Activated naive CD8-positive, alpha-beta T cell treated with anti-CD3 and anti-CD28 coated beads, Interleukin-2, amount 10 ng/mL, durations not matched to agents 7 days and 5 days (primary cell): ENCODE results near the gene CENPA. TPM values are rescaled to one million over a fixed set of nuclear protein-coding genes. Genes with fewer than 3 reads are reported as not detected.
A peak's percentile ranks its signal among the peaks of the same experiment; 100 is the strongest.
"Not testable (repeated sequence)": the region's sequence is repeated elsewhere in the genome, so short reads cannot be mapped to it uniquely, and the experiment has no call there.

ENCODE experiments used
- ATAC-seq: fragments of 150-1000 bp; cut with Tn5 transposase; one replicate; pipeline ENCODE4 v1.10.0; 2021; ENCODE audit warnings: low read depth, moderate library complexity
- POLR2A ChIA-PET: fragments of 350-600 bp; sonication (Branson Sonifier 250); formaldehyde crosslinking; loops from one replicate; lab custom pipeline; 2021; ENCODE audit warnings: antibody characterized with exemption; lab: Charles Lee
- DNase-seq: peaks from one replicate; pipeline ENCODE4 v3.0.0; 2021
- H3K27ac Mint-ChIP-seq: one replicate; pipeline ENCODE4 v1.8.0; 2022; ENCODE audit warnings: mild to moderate bottlenecking, mixed read lengths
- H3K27me3 Mint-ChIP-seq: one replicate; pipeline ENCODE4 v1.8.0; 2022; ENCODE audit warnings: mild to moderate bottlenecking, moderate library complexity, mixed read lengths
- H3K36me3 Mint-ChIP-seq: one replicate; pipeline ENCODE4 v1.8.0; 2021; ENCODE audit warnings: mild to moderate bottlenecking, mixed read lengths
- H3K4me1 Mint-ChIP-seq: one replicate; pipeline ENCODE4 v1.8.0; 2021; ENCODE audit warnings: mixed read lengths
- H3K4me3 Mint-ChIP-seq: one replicate; pipeline ENCODE4 v1.8.0; 2022; ENCODE audit warnings: mild to moderate bottlenecking, moderate library complexity, mixed read lengths
- H3K9me3 Mint-ChIP-seq: one replicate; pipeline ENCODE4 v1.8.0; 2021; ENCODE audit warnings: mixed read lengths
- total RNA-seq, 2 experiments: library from RNA; stranded (reverse); gene quantifications; one replicate each; pipeline ENCODE4 v1.2.3, GENCODE V29; 2021

CENPA gene
- 10 to 100 TPM; 30.5 to 34.4 TPM for total RNA-seq

- peak; percentile 92 for DNase-seq
- peaks cover 4% of the 10 kb centered on the region for H3K9me3 Mint-ChIP-seq
- H3K27me3 Mint-ChIP-seq: no peaks in the 10 kb centered on the region
- POLR2A ChIA-PET: interaction anchor here (0.5 to 2.6 kb wide), 8 partner anchors 11 to 1361 kb away, joined by 3 to 10 read pairs (median 6); partner anchors contain the start of gene SLC35F6
- H3K4me3 Mint-ChIP-seq: peak within 1 kb of the TSS; percentile 95
- H3K36me3 Mint-ChIP-seq: peaks cover 37% of the 10 kb centered on the region
- H3K27ac Mint-ChIP-seq: peak within 1 kb of the TSS; percentile 86
- peak; percentile 100 for ATAC-seq
- peaks cover 30% of the 10 kb centered on the region for H3K4me1 Mint-ChIP-seq
These were observed at the start of gene CENPA for GRCh38 chr2:26785431-26786206. CENPA (plus strand) TSS chr2:26786056; CDS start chr2:26786197, 141 bp downstream.

- Mint-ChIP-seq H3K9me3 (no peaks in the 10 kb centered on the region), H3K4me1 (peaks cover 16% of the 10 kb centered on the region), H3K27ac (no peak overlapping the region), H3K36me3 (no peaks in the 10 kb centered on the region), H3K27me3 (peaks cover 6% of the 10 kb centered on the region), H3K4me3 (no peak overlapping the region)
- ATAC-seq (no peak), DNase-seq (no peak)
- POLR2A ChIA-PET: no interaction called here
These were observed 48.6 kb upstream of the CENPA start for GRCh38 chr2:26737221-26737620.

- DNase-seq (no peak), ATAC-seq (no peak)
- Mint-ChIP-seq H3K36me3 (no peaks in the 10 kb centered on the region), H3K27me3 (peaks cover 4% of the 10 kb centered on the region), H3K4me1 (peaks cover 16% of the 10 kb centered on the region), H3K4me3 (no peak overlapping the region), H3K27ac (no peak overlapping the region), H3K9me3 (no peaks in the 10 kb centered on the region)
- POLR2A ChIA-PET: no interaction called here
These were observed 47.4 kb upstream of the CENPA start for GRCh38 chr2:26738481-26738880.

DNA sequence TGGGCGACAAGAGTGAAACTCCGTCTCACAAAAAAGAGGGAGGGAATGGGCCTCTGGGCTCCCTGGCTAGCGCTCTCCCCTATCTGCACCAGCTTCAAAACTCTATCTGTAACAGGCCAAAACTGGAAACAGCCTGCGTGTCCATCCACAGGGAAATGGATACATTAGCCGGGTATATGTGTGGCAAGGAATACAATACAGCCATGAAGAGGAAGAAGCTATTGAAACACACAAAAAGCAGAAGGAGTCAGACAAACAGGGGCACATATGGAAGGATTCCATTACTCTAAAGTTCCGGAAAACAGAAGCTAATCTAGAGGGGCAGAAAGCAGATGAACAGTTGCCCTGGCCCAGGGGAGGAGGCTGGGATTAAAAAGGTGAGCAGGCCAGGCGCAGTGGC, 46.3 kb upstream of the CENPA start:
- no peak overlapping the region for H3K27ac Mint-ChIP-seq

DNA sequence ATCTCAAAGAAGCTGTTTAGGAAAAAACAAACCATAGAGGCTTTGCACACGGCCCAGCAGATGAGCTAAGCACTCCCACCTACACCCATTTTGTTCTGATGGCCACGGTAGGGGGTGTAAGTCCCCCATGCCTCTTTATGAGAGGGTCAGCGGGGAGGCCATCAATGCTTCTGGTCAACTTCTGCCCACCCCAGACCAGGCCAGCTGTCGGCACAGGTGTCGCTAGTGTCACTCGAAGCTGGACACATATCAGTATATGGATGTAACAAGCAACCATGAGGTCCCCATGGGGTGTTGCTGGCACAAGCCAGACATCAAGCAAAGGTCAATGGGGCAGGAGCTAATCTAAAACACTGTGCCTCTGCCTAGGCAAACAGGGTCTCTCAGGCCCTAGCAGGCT, 45.5 kb upstream of the CENPA start:
- Mint-ChIP-seq H3K4me3 (no peak overlapping the region), H3K27me3 (peaks cover 2% of the 10 kb centered on the region), H3K9me3 (no peaks in the 10 kb centered on the region), H3K4me1 (peaks cover 16% of the 10 kb centered on the region), H3K36me3 (no peaks in the 10 kb centered on the region), H3K27ac (no peak overlapping the region)
- no peak for DNase-seq
- POLR2A ChIA-PET: no interaction called here
- no peak for ATAC-seq

More for the DNA sequence above, 46.3 kb upstream of the CENPA start:
- Mint-ChIP-seq H3K27me3 (peaks cover 2% of the 10 kb centered on the region), H3K4me3 (no peak overlapping the region), H3K36me3 (no peaks in the 10 kb centered on the region), H3K4me1 (peaks cover 16% of the 10 kb centered on the region), H3K9me3 (no peaks in the 10 kb centered on the region)
- ATAC-seq: no peak
- POLR2A ChIA-PET: no interaction called here
- no peak for DNase-seq

DNA sequence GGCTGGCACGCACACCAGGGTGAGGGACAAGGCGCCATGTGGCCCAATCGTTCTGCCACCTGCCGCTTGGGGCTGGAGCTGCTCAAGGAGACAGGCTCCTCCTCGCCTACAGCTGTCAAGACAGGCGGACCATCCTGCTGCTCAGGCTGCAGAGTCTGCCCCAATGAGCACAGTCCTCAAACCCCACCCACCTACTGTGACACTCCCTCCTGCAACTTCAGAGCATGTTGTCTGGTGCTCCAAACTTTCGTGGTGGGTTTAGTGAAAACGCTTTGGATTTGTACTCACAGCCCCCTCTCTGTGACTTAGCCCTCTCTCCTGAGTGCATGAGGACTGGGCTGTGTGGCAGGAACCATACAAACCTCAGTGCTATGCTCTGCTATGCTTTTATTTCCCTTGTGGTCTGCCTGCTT, 45.0 kb upstream of the CENPA start:
- POLR2A ChIA-PET: no interaction called here
- Mint-ChIP-seq H3K9me3 (no peaks in the 10 kb centered on the region), H3K4me1 (peaks cover 16% of the 10 kb centered on the region)

DNA sequence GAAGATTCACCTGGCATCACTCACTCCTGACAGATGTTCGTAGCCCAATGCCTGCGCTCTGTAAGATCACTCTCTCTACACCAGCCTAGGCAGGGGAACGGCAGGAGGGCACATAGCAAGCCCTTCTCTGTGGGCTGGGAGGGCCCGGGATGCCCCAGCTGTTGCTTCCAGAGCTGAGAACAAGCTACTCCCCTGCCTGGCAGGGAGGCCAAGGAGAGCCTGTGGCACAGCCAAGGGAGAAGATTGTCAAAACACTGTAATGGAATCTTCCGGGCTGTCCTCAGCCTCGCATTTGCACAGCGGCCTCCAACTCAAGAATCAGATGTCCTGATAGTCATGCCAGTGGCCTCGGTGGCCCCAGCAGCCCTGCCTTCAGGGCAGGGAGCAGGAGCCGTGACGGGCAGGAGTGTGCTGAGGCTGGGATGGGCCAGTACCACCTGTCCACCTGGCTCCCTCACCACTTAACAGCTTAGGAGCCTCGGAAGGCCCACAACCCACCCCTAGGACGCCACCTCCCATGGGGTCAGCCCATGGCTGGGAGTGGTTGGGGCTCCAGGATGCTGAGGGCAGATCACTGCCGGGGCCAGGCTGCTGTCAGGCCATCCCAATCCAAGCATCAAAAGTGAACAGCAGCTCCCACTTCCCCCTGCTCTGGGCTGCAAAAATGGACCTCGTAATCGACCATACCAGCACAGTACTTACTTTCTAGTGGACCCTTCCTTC, 43.6 kb upstream of the CENPA start:
- no peak overlapping the region for H3K4me3 Mint-ChIP-seq
- peaks cover 2% of the 10 kb centered on the region for H3K27me3 Mint-ChIP-seq
- DNase-seq (no peak), ATAC-seq (no peak)
- no peaks in the 10 kb centered on the region for H3K9me3 Mint-ChIP-seq
- POLR2A ChIA-PET: no interaction called here
- H3K27ac Mint-ChIP-seq: no peak overlapping the region
- H3K4me1 Mint-ChIP-seq: peaks cover 16% of the 10 kb centered on the region
- no peaks in the 10 kb centered on the region for H3K36me3 Mint-ChIP-seq

More for the DNA sequence above, 45.0 kb upstream of the CENPA start:
- peak overlapping the region; percentile 70 for H3K27ac Mint-ChIP-seq
- DNase-seq: peak; percentile 58
- H3K4me3 Mint-ChIP-seq: peak overlapping the region; percentile 54
- peaks cover 2% of the 10 kb centered on the region for H3K27me3 Mint-ChIP-seq
- H3K36me3 Mint-ChIP-seq: no peaks in the 10 kb centered on the region
- peak; percentile 93 for ATAC-seq

DNA sequence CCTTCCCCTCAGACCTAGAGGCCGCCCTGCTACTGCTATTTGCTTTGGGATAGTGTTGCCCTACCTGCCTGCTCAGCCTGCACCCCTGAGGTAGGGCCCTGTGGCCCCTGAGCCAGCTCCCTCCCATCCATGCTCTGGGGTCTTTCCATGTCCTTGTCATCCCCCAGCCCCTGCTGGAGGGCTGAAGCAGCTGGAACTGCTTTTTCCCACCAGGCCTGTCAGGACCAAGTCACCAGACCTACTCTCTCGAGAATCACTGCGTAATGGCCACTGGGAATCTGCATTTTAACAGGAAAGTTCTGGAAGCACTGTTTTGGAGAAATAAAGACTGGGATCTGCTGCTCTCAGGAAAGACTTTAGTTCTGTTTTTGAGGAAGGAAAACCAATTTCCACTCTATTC, 42.0 kb upstream of the CENPA start:
- POLR2A ChIA-PET: no interaction called here
- H3K4me3 Mint-ChIP-seq: no peak overlapping the region

GRCh38 chr2:26744953-26745352, 40.9 kb upstream of the CENPA start:
- H3K4me3 Mint-ChIP-seq: no peak overlapping the region
- no peak overlapping the region for H3K27ac Mint-ChIP-seq
- no peaks in the 10 kb centered on the region for H3K9me3 Mint-ChIP-seq
- H3K36me3 Mint-ChIP-seq: no peaks in the 10 kb centered on the region
- DNase-seq: no peak
- POLR2A ChIA-PET: no interaction called here
- H3K4me1 Mint-ChIP-seq: peaks cover 16% of the 10 kb centered on the region
- no peak for ATAC-seq
- peaks cover 4% of the 10 kb centered on the region for H3K27me3 Mint-ChIP-seq

More for the DNA sequence above, 42.0 kb upstream of the CENPA start:
- Mint-ChIP-seq H3K27me3 (peaks cover 4% of the 10 kb centered on the region), H3K36me3 (no peaks in the 10 kb centered on the region), H3K9me3 (no peaks in the 10 kb centered on the region), H3K4me1 (peaks cover 16% of the 10 kb centered on the region), H3K27ac (no peak overlapping the region)
- ATAC-seq (no peak), DNase-seq (no peak)

DNA sequence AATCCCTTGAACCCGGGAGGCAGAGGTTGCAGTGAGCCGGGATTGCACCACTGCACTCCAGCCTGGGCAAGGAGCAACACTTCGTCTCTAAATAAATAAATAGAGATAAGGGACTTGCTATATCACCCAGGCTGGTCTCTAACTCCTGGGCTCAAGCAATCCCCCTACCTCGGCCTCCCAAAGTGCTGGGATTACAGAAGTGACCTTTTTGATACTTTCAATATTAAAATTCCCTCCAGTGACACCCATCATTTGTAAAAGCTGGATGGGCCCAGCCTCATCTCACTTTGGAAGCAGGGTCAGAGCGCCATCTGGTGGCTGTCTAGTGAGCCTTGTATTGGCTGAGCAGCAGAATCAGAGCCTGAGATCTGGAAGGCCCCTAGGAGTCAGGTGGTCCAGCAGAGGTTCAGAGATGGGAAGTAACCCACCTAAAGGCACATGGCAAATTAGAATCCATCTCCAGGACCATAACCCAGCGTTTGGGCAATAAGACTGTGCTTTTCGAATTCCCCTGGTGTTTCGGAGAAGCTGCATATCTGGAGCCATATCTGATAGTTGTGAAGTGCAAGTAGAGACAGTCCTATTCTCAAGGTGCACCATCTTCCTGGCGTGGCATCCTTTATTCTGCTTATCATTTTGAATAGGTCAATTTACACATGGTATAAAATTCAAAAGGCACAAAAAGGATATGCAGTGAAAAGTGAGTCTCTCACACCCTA, 40.1 kb upstream of the CENPA start:
- Mint-ChIP-seq H3K4me1 (peaks cover 9% of the 10 kb centered on the region), H3K27me3 (peaks cover 4% of the 10 kb centered on the region), H3K4me3 (no peak overlapping the region), H3K27ac (no peak overlapping the region), H3K9me3 (no peaks in the 10 kb centered on the region), H3K36me3 (no peaks in the 10 kb centered on the region)
- POLR2A ChIA-PET: interaction anchor here (0.6 kb wide), 1 partner anchor 298 kb away, joined by 4 read pairs; no protein-coding TSS in a partner anchor
- DNase-seq (peak; percentile 81), ATAC-seq (peak; percentile 56)

DNA sequence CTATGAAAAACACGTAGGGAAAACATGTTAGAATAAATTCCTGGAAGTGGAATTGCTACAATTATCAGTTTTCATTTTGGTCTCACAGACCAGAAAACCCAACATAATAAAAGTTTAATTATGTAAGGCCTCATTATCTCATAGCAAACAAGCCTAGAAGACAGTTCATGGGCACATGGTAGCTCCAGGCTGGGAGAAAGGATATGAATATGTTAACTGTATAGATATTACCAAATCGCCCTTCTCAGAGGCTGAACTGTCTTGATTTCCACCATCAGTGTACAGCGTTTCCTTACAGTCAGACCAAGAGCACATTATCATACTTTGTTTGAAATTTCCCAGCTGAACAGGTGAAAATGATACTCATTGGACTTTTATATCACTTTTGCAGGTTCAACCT, 38.9 kb upstream of the CENPA start:
- POLR2A ChIA-PET: no interaction called here
- Mint-ChIP-seq H3K27me3 (peaks cover 8% of the 10 kb centered on the region), H3K4me3 (no peak overlapping the region), H3K4me1 (no peaks in the 10 kb centered on the region), H3K36me3 (no peaks in the 10 kb centered on the region), H3K9me3 (no peaks in the 10 kb centered on the region), H3K27ac (no peak overlapping the region)
- DNase-seq: no peak
- no peak for ATAC-seq

- H3K4me1 Mint-ChIP-seq, H3K4me3 Mint-ChIP-seq, POLR2A ChIA-PET, DNase-seq, H3K9me3 Mint-ChIP-seq, H3K27ac Mint-ChIP-seq, ATAC-seq, H3K36me3 Mint-ChIP-seq: not testable (repeated sequence)
- H3K27me3 Mint-ChIP-seq: peaks cover 14% of the 10 kb centered on the region
These were observed 36.0 kb upstream of the CENPA start for GRCh38 chr2:26749787-26750420.

- POLR2A ChIA-PET, ATAC-seq, H3K9me3 Mint-ChIP-seq, DNase-seq, H3K36me3 Mint-ChIP-seq, H3K4me3 Mint-ChIP-seq, H3K27ac Mint-ChIP-seq, H3K4me1 Mint-ChIP-seq: not testable (repeated sequence)
- peaks cover 16% of the 10 kb centered on the region for H3K27me3 Mint-ChIP-seq
These were observed 35.4 kb upstream of the CENPA start for GRCh38 chr2:26750467-26750866.
